Muscle of leg (tissue), 11 donors: Measurements from ENCODE around the gene COPS7B. TPM values are rescaled to one million over a fixed set of nuclear protein-coding genes. Genes with fewer than 3 reads are reported as not detected.
A peak's percentile ranks its signal among the peaks of the same experiment; 100 is the strongest.

ENCODE experiments used
- DNase-seq: peaks from one replicate; pipeline ENCODE4 v3.0.0; 2013
- H3K27ac ChIP-seq: one replicate; pipeline ENCODE4 v1.5.1; 2013; ENCODE audit warnings: mild to moderate bottlenecking, low read length, control low read depth
- H3K27me3 ChIP-seq: one replicate; pipeline ENCODE4 v1.6.1; 2013; ENCODE audit warnings: low read length; ENCODE audit not compliant: control insufficient read depth, insufficient read depth
- H3K36me3 ChIP-seq: one replicate; pipeline ENCODE4 v1.6.1; 2013; ENCODE audit warnings: low read length; ENCODE audit not compliant: control insufficient read depth, insufficient read depth
- H3K4me1 ChIP-seq: one replicate; pipeline ENCODE4 v1.6.1; 2013; ENCODE audit warnings: low read length; ENCODE audit not compliant: control insufficient read depth, insufficient read depth
- H3K4me3 ChIP-seq: one replicate; pipeline ENCODE4 v1.5.1; 2013; ENCODE audit warnings: low read length, control low read depth
- H3K9me3 ChIP-seq: replicated peaks from 2 replicates; pipeline ENCODE4 v1.6.1; 2013; ENCODE audit warnings: low read depth, low read length; ENCODE audit not compliant: control insufficient read depth
- WGBS: methylation state at CpG from one replicate; pipeline ENCODE4 v1.1.5; 2013; ENCODE audit warnings: missing lambda C conversion rate; ENCODE audit not compliant: insufficient coverage; 5-methylcytosine and 5-hydroxymethylcytosine counted together
- polyA plus RNA-seq, 8 donors: library from polyadenylated mRNA; unstranded; fragments of 120-200 nt; gene quantifications; one replicate each; pipeline versions ENCODE4 v1.2.1 to v1.2.3, GENCODE V29; 2013; ENCODE audit warnings: inconsistent platforms in 1 of 8, low replicate concordance in 1 of 8; ENCODE audit not compliant: insufficient read length in 8 of 8, insufficient read depth in 1 of 8
- total RNA-seq: library from RNA; stranded (reverse); fragments of 120-200 nt; gene quantifications from one replicate; pipeline ENCODE4 v1.2.4, GENCODE V29; 2013

COPS7B gene
- total and polyA plus RNA-seq, 9 donors, result 21.6 to 42.2 (median 38.8) TPM

GRCh38 chr2:231752061-231752460 lies 34.2 kb upstream of the COPS7B start:
- no peak overlapping the region for H3K4me3 ChIP-seq
- no CpG with 5 or more reads among the region's 2 CpGs for WGBS
- no peak for DNase-seq

GRCh38 chr2:231761735-231762134 lies 24.5 kb upstream of the COPS7B start:
- no peaks in the 10 kb centered on the region for H3K4me1 ChIP-seq
- no peak for DNase-seq
- no peaks in the 10 kb centered on the region for H3K9me3 ChIP-seq
- H3K4me3 ChIP-seq, result no peak overlapping the region
- H3K27me3 ChIP-seq, result no peaks in the 10 kb centered on the region
- 71% methylated on average over 1 of the region's 2 CpGs for WGBS
- H3K36me3 ChIP-seq, result no peaks in the 10 kb centered on the region
- H3K27ac ChIP-seq, result no peak overlapping the region

More at GRCh38 chr2:231752061-231752460, 34.2 kb upstream of the COPS7B start:
- no peaks in the 10 kb centered on the region for H3K9me3 ChIP-seq
- H3K36me3 ChIP-seq, result no peaks in the 10 kb centered on the region
- H3K4me1 ChIP-seq, result no peaks in the 10 kb centered on the region
- H3K27ac ChIP-seq, result no peak overlapping the region
- H3K27me3 ChIP-seq, result no peaks in the 10 kb centered on the region

- Histone ChIP-seq H3K27me3 (no peaks in the 10 kb centered on the region), H3K4me3 (no peak overlapping the region), H3K27ac (no peak overlapping the region), H3K9me3 (no peaks in the 10 kb centered on the region), H3K4me1 (no peaks in the 10 kb centered on the region), H3K36me3 (no peaks in the 10 kb centered on the region)
- DNase-seq, result no peak
Measured at GRCh38 chr2:231764124-231764523, 22.1 kb upstream of the COPS7B start.

GRCh38 chr2:231764760-231765159 lies 21.5 kb upstream of the COPS7B start:
- Histone ChIP-seq H3K27me3 (no peaks in the 10 kb centered on the region), H3K36me3 (no peaks in the 10 kb centered on the region), H3K4me3 (no peak overlapping the region), H3K4me1 (no peaks in the 10 kb centered on the region), H3K9me3 (no peaks in the 10 kb centered on the region), H3K27ac (no peak overlapping the region)
- DNase-seq, result no peak
- WGBS, result 100% methylated on average over 1 of the region's 4 CpGs

GRCh38 chr2:231765496-231765929 lies 20.7 kb upstream of the COPS7B start:
- Histone ChIP-seq H3K36me3 (no peaks in the 10 kb centered on the region), H3K4me1 (no peaks in the 10 kb centered on the region), H3K9me3 (no peaks in the 10 kb centered on the region), H3K27me3 (no peaks in the 10 kb centered on the region), H3K27ac (no peak overlapping the region), H3K4me3 (no peak overlapping the region)
- DNase-seq, result no peak

GRCh38 chr2:231769170-231770136 lies 16.8 kb upstream of the COPS7B start:
- Histone ChIP-seq H3K9me3 (no peaks in the 10 kb centered on the region), H3K4me3 (no peak overlapping the region), H3K27ac (no peak overlapping the region), H3K4me1 (no peaks in the 10 kb centered on the region), H3K27me3 (no peaks in the 10 kb centered on the region), H3K36me3 (no peaks in the 10 kb centered on the region)
- no peak for DNase-seq
- WGBS, result 72% methylated on average over 2 of the region's 6 CpGs

GRCh38 chr2:231780123-231780908 lies 5.9 kb upstream of the COPS7B start:
- 4% methylated on average over 32 of the region's 51 CpGs for WGBS
- H3K27ac ChIP-seq, result peak overlapping the region; percentile 87
- peak; percentile 27 for DNase-seq
- peak overlapping the region; percentile 62 for H3K4me3 ChIP-seq
- peaks cover 9% of the 10 kb centered on the region for H3K4me1 ChIP-seq
- H3K27me3 ChIP-seq, result no peaks in the 10 kb centered on the region
- H3K36me3 ChIP-seq, result no peaks in the 10 kb centered on the region
- no peaks in the 10 kb centered on the region for H3K9me3 ChIP-seq

GRCh38 chr2:231780909-231781797 lies 5.1 kb upstream of the COPS7B start, which contains the start of gene PDE6D:
Gene PDE6D (minus strand): TSS chr2:231781282. CDS start chr2:231781114, 168 bp downstream.
- Histone ChIP-seq H3K27me3 (no peaks in the 10 kb centered on the region), H3K36me3 (no peaks in the 10 kb centered on the region), H3K27ac (peak within 1 kb of the TSS; percentile 87), H3K9me3 (no peaks in the 10 kb centered on the region), H3K4me1 (peaks cover 12% of the 10 kb centered on the region), H3K4me3 (peak within 1 kb of the TSS; percentile 62)
- under 1% methylated on average over 62 of the region's 67 CpGs for WGBS
- peak; percentile 100 for DNase-seq

- no peaks in the 10 kb centered on the region for H3K36me3 ChIP-seq
- H3K4me3 ChIP-seq, result peak overlapping the region; percentile 62
- peak; percentile 60 for DNase-seq
- H3K27me3 ChIP-seq, result no peaks in the 10 kb centered on the region
- H3K27ac ChIP-seq, result peak overlapping the region; percentile 87
- 0% methylated on average over 2 of the region's 12 CpGs for WGBS
- peaks cover 15% of the 10 kb centered on the region for H3K4me1 ChIP-seq
- no peaks in the 10 kb centered on the region for H3K9me3 ChIP-seq
Measured at GRCh38 chr2:231781798-231782726, 4.2 kb upstream of the COPS7B start.
